UCSD-AML1 (cell line): Measurements from ENCODE around the gene MGAT4C.
A peak's percentile ranks its signal among the peaks of the same experiment; 100 is the strongest.
"Not testable (repeated sequence)": the region's sequence is repeated elsewhere in the genome, so short reads cannot be mapped to it uniquely, and the experiment has no call there.

Experiments used
- DNase-seq: peaks from one replicate; lab custom pipeline; 2025; ENCODE audit not compliant: unreplicated experiment; lab: John Stamatoyannopoulos, UW

Gene MGAT4C

DNA sequence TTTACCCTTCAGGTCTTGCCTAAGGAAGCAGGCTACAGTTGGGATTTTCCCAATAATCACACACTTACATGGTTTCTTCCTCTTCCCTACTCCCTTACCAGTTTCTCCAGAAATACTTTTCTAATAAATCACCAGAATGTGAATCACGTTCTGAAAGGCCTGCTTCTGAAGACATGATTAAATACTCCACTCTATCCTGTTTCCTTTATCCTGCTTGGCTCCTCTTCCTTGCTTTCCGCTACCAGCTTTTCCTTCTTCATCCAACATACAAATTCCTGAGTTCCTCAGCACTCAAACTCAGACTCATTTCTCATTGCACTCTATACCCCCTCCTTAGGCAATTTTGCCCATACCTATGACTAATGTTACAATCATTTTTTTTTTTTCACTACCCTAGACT is 118.3 kb downstream of the MGAT4C start:
- no peak for DNase-seq

- DNase-seq, result no peak
Observed at GRCh38 chr12:86134561-86134960, 121.6 kb downstream of the MGAT4C start.

GRCh38 chr12:86126900-86127299 is 129.3 kb downstream of the MGAT4C start:
- DNase-seq, result peak; percentile 6

GRCh38 chr12:86122846-86123468 is 133.2 kb downstream of the MGAT4C start:
- no peak for DNase-seq

- DNase-seq, result no peak
Observed at GRCh38 chr12:86118161-86118560, 138.0 kb downstream of the MGAT4C start.

GRCh38 chr12:86117711-86118110 is 138.5 kb downstream of the MGAT4C start:
- no peak for DNase-seq

DNA sequence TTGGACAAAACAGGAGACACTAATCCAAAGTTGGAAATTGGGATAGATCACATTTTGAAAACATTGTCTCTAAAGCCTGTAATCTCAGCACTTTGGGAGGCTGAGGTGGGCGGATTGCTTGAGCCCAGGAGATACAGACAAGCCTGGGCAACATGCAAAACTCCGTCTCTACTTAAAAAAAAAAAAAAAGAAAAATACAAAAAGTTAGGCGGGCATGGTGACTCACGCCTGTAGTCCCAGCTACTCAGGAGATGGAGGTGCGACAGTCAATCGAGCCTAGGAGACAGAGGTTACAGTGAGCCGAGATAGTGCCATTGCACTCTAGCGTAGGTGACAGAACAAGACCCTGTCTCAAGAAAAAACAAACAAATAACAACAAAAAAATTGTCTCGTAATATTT is 152.1 kb downstream of the MGAT4C start:
- no peak for DNase-seq

DNA sequence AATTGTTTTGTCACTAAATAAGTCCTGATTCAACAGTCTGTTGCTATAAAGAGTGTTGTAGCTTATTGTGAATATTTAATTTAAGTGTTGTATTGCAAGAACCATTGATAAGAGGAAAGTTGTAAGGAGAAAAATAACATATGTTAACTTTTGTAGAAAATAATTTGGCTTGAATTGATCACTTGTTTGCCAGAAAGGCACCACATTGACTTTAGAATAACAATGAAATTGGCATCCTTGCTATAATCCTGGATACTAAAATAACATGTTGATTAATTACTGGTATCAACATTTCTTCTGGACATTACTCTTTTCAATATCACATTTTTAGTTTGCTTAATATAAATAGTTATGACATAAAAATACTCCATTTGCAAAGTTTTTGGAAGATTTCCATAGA is 159.0 kb downstream of the MGAT4C start:
- DNase-seq, result no peak

- no peak for DNase-seq
Observed at GRCh38 chr12:86091681-86092080, 164.5 kb downstream of the MGAT4C start.

DNA sequence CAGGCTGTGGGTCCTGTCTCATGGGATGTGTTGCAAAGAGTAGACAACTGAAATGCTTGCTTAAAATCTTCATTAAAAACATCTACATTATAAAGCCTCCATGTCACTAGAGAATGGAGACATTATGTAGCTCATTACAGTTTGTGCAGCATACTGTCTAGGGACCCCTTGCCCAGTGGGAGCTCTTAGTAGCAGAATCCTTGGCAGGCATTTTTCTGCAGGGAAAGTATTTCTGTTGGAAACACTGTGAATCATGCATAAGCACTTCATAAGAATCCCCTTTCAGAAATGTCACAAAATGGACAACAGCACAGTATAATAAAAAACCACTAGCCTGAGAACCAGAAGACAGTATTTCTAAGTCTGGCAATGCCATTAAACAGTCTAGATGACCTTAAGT is 174.3 kb downstream of the MGAT4C start:
- no peak for DNase-seq

GRCh38 chr12:86059052-86059451 is 197.1 kb downstream of the MGAT4C start:
- not testable (repeated sequence) for DNase-seq

- no peak for DNase-seq
Observed at GRCh38 chr12:86057092-86057845, 198.9 kb downstream of the MGAT4C start.

DNA sequence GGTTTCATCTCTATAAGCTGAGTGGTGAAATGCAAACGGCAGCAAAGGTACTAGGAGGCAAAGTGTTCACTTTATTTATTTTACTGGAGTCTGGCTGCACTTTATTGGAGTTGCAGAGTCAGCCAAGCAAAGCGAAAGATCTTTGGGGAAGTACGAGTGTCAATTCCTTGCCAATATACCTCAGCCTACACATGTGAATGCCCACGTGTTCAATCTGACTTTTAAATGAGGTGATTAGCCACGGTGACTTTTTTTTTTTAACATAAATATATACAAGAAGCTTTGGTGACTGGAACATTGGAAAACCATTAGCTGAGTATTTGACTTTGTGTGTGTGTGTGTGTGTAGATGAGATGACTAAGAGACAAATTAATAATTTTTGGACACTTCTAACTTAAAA is 203.3 kb downstream of the MGAT4C start:
- DNase-seq, result no peak

- no peak for DNase-seq
Observed at GRCh38 chr12:86050010-86050409, 206.2 kb downstream of the MGAT4C start.

- no peak for DNase-seq
Observed at GRCh38 chr12:86044396-86044795, 211.8 kb downstream of the MGAT4C start.

- no peak for DNase-seq
Observed at GRCh38 chr12:86042062-86042461, 214.1 kb downstream of the MGAT4C start.

DNA sequence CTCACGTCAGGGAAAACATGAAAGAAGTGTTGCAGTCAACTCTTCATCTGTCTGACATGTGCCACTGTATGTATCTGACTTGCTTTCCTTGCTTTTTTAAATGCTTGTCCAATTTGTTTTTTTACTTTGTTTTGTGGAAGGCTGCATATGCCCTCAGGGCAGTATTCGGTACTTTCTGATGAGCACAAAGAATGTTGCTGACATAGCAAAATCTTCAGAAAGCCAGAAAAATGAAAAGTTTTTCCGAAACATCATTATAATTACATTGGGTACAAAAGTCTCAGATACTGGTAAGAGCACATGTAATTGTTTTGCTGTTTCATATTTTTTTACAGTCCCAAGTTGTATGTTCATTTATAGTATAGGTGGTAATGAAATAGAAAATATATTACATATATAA is 237.8 kb downstream of the MGAT4C start:
- no peak for DNase-seq

DNA sequence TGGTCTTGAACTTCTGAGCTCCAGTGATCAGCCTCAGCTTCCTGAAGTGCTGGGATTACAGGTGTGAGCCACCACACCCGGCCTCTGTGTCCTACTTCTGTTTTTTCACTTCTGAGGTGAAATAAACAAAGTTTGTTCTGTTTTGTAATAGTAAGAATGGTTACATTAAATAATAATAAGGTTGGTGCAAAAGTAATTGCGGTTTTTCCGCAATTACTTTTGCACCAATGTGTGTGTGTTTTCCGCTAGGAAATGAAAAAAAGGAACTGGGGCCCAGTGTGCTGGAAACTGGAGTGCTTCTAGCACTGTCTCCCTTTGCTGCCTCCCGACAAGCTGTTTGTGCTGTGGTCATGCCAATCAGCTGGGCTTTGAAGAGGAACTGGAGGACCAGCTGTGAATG is 241.2 kb downstream of the MGAT4C start:
- no peak for DNase-seq

DNA sequence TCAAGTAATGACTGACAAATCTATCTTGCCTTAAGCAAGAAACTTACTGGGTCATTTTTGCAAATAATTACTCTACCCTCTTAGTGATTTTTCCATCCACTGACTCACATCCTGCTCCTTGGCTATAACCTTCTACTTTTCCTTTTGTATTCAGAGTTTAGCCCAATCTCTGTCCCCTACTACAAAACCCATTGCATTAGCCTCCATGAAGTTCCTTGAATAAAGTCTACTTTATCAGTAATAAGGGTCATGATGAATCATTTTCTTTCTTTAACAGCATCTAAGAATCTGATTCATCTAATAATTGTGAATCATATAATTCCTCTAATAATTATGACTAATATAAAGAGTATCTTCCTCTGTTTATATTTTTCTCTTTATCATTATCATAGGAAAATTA is 249.5 kb downstream of the MGAT4C start:
- no peak for DNase-seq

DNA sequence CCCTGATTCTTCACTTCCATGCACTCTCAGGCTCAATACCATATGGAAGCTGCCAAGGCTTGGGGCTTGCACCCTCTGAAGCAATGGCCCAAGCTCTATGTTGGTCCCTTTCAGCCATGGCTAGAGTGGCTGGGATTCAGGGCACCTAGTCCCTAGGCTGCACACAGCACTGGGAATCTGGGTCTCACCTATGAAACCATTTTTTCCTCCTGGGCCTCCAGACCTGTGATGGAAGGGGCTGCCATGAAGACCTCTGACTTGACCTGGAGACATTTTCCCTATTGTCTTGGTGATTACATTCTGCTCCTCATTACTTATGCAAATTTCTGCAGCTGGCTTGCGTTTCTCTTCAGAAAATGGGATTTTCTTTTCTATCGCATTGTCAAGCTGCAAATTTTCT is 258.1 kb downstream of the MGAT4C start:
- DNase-seq, result no peak

DNA sequence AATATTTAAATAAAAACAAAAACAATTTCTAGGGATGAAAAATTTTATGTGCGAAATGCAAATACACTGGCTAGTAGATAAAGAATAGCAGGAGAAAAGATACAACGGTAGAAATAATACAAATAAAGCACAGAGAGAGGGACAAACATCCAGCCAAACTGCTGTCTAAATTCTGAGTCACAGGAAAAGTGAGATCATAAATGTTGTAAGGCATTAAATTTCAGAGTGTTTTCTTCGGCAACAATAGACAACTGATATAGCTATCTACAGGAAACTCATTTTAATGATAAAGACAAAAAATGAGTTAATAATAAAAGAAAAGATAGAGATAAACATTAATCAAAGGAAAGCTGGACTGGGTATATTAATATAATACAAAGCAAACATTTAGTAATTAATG is 259.9 kb downstream of the MGAT4C start:
- no peak for DNase-seq

DNA sequence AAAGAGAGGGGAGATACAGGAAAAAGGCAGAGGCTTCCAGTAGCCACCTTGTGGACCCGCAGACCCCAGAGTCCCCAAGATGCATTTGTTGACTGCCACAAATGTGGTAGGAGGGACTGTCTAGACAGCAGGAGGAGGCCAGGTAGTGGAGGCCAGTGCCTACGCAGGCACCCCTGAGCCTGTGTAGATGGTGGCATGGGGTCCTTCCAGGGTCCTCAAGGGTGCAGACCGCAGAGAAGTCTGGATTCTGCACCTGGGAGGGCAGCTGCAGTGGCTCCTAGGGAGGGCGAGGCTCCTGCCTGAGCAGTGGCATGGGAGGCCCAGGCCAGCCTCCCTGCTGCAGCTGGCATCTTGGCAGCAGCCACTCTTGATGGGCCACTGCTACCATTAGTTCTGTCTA is 262.4 kb downstream of the MGAT4C start:
- DNase-seq, result no peak

GRCh38 chr12:85985996-85986395 is 270.2 kb downstream of the MGAT4C start:
- DNase-seq, result no peak
